Epithelial cell of proximal tubule (primary cell): ENCODE results near the gene LZTS2. TPM values are rescaled to one million over a fixed set of nuclear protein-coding genes. Genes with fewer than 3 reads are reported as not detected.

Experiments
- DNase-seq: peaks from one replicate; pipeline ENCODE4 v3.0.0-alpha.2; 2011; ENCODE audit warnings: low read depth
- H3K4me3 ChIP-seq: 2 replicates; pipeline ENCODE4 v1.5.1; 2011; ENCODE audit warnings: low read depth, mild to moderate bottlenecking, low read length
- CTCF ChIP-seq: conservative IDR thresholded peaks from 2 replicates; pipeline ENCODE4 v1.5.1; 2012; ENCODE audit warnings: low read depth, mild to moderate bottlenecking, low read length
- total RNA-seq: library from RNA; depleted of rRNA; stranded (reverse); fragments of >200 nt; gene quantifications from 2 replicates; pipeline ENCODE4 v1.2.3, GENCODE V29; 2015

Gene LZTS2
- total RNA-seq, 1 donor from 2014 or later: 81.0 TPM

- no peak for TF ChIP-seq CTCF
- no peak overlapping the region for H3K4me3 ChIP-seq
- DNase-seq: no peak
Measured at GRCh38 chr10:101056365-101057151, 57.0 kb downstream of the LZTS2 start.

Other genes starting within 250 kb of the LZTS2 start
- gene SLF2, start 86.8 kb upstream of the LZTS2 start, total RNA-seq: 22.0 and 25.6 TPM in 2 replicates
- 1.2 and 7.9 TPM in 2 replicates for gene SEMA4G, start 30.3 kb upstream of the LZTS2 start, total RNA-seq
- gene MRPL43, start 12.3 kb upstream of the LZTS2 start, total RNA-seq: 99.6 and 134 TPM in 2 replicates
- gene TWNK, start 12.3 kb upstream of the LZTS2 start, total RNA-seq: 5.2 and 9.7 TPM in 2 replicates
- 6.1 and 6.6 TPM in 2 replicates for gene PDZD7, start 31.3 kb downstream of the LZTS2 start, total RNA-seq
- gene SFXN3, start 31.4 kb downstream of the LZTS2 start, total RNA-seq: 47.6 and 49.5 TPM in 2 replicates
- gene KAZALD1, start 62.2 kb downstream of the LZTS2 start, total RNA-seq: 2.9 and 4.5 TPM in 2 replicates
- not detected in 2 replicates for gene TLX1, start 131.5 kb downstream of the LZTS2 start, total RNA-seq
- not detected in 2 replicates for gene LBX1, start 229.7 kb downstream of the LZTS2 start, total RNA-seq